Jurkat, Clone E6-1 (cell line): ENCODE results near the gene COA8.
A peak's percentile ranks its signal among the peaks of the same experiment; 100 is the strongest.

Source experiments
- DNase-seq: peaks from one replicate; pipeline ENCODE4 v3.0.0-alpha.2; 2011; ENCODE audit warnings: low read depth, low spot score
- H3K4me3 ChIP-seq: 2 replicates; pipeline ENCODE4 v1.5.1; 2011; ENCODE audit warnings: mild to moderate bottlenecking, low read length, control low read depth, moderate library complexity

The COA8 gene

GRCh38 chr14:103629503-103630121, 66.9 kb downstream of the COA8 start:
- no peak for DNase-seq
- H3K4me3 ChIP-seq, result peak overlapping the region; percentile 72

DNA sequence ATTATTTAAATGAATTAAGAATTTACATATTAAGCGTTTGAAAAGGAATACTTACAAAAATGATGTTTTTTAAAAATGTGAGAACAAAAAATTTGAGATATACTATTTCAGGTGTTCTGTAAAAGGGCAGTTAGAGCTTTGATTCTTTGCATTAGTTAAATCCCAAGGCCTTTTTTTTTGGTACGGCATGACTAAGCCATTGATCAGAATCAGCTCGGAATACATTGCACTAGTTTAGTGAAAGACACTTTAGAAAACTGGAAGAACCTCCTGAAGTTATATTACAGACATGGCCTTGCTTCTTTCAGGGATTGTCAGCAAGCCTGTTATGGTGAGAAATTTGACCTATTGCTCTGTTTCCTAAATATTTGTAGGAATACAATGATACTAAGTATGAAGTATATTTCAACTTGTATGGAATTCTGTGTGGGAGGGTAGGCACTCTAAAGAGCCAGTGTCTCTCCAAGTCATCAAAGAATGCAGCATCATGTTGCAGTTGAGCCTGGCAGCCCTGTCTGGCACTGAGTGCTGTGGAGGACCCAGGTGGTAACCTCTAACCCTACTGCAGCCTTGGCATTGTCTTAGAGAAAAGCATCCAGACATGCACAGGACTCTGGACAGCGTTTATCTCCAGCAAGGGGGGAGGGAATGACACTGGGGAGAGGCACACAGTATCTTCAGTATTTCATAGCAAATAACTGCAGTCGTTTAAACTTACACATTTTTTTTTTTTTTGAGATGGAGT, 67.8 kb downstream of the COA8 start:
- DNase-seq, result no peak
- peak overlapping the region; percentile 72 for H3K4me3 ChIP-seq

DNA sequence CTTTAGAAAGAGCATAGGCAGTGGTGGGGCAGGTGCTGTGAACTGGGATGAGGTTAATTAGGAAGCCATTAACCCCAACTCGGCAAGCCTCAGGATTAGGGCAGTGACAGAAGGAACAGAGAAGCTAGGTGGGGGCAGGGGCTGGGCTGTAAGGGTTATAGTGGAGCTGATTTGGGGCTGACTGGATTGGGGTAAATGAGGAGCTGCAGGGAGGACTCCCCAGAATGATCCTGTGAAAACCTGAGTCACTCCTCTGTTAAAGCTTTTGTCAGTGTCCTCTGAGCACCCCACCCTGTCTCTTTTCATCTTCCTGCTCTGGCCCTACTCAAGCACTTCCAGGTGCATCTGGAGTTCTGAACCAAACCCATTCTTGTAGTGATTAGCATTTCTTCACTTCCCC, 70.6 kb downstream of the COA8 start:
- no peak overlapping the region for H3K4me3 ChIP-seq
- DNase-seq, result no peak

GRCh38 chr14:103634156-103634555, 71.4 kb downstream of the COA8 start:
- no peak overlapping the region for H3K4me3 ChIP-seq
- no peak for DNase-seq

DNA sequence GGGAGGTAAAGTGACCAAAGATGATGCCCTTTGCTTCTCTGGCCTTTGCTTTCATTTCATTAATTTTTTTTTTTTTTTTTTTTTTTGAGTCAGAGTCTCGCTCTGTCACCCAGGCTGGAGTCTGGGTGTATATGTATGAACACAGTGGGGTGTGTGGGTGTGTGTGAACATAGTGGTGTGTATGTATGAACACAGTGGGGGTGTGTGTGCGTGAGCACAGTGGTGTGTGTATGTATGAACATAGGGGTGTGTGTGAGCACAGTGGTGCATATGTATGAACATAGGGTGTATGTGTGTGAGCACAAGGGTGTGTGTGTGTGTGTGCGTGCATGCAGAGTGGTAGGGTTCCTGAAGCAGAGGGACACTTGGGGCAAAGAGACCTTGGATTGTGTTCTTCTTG, 75.8 kb downstream of the COA8 start:
- no peak for DNase-seq
- no peak overlapping the region for H3K4me3 ChIP-seq
